Esophagus muscularis mucosa (tissue), 4 donors: ENCODE measurements around the gene PHLPP1. TPM values are rescaled to one million over a fixed set of nuclear protein-coding genes. Genes with fewer than 3 reads are reported as not detected.

Source experiments
- DNase-seq: peaks from one replicate; pipeline ENCODE4 v3.0.0-alpha.2; 2017; ENCODE audit errors: extremely low spot score
- H3K27ac ChIP-seq, 4 donors: fragments of 200-600 bp; sonication (generic); replicated peaks in 1 of 4; 1 replicate in 3 of 4; 2 replicates in 1 of 4; pipeline ENCODE4 v1.5.1; 2016 to 2019; ENCODE audit warnings: mild to moderate bottlenecking in 1 of 4
- H3K27me3 ChIP-seq, 4 donors: fragments of 200-600 bp; sonication (generic); one replicate each; pipeline versions ENCODE4 v1.5.1 to v1.6.0; 2016 to 2019
- H3K36me3 ChIP-seq, 4 donors: fragments of 200-600 bp; sonication (generic); one replicate each; pipeline ENCODE4 v1.5.1; 2016 to 2019
- H3K4me1 ChIP-seq, 4 donors: fragments of 200-600 bp; sonication (generic); one replicate each; pipeline ENCODE4 v1.5.1; 2016 to 2019
- H3K4me3 ChIP-seq, 4 donors: fragments of 200-600 bp; sonication (generic); 1 replicate in 2 of 4; 2 replicates in 2 of 4; pipeline ENCODE4 v1.5.1; 2016 to 2019; ENCODE audit warnings: mild to moderate bottlenecking in 4 of 4, moderate library complexity in 1 of 4
- H3K9me3 ChIP-seq, 4 donors: fragments of 200-600 bp; sonication (generic); 1 replicate in 3 of 4; 2 replicates in 1 of 4; pipeline ENCODE4 v1.5.1; 2016 to 2019
- EP300 ChIP-seq: sonication (generic); formaldehyde crosslinking; IDR thresholded peaks from one replicate; pipeline ENCODE4 v1.6.1; 2017; ENCODE audit warnings: antibody characterized with exemption
- POLR2A ChIP-seq: fragments of 450-650 bp; IDR thresholded peaks from one replicate; pipeline ENCODE4 v1.6.1; 2017; ENCODE audit warnings: antibody characterized with exemption, moderate library complexity, mild to moderate bottlenecking, low read depth
- POLR2AphosphoS5 ChIP-seq, 2 donors: sonication (generic); formaldehyde crosslinking; IDR thresholded peaks; one replicate each; pipeline ENCODE4 v1.6.1; 2017; ENCODE audit warnings: antibody characterized with exemption in 2 of 2
- WGBS: methylation state at CpG from one replicate; pipeline ENCODE4 v1.1.5; 2018; 5-methylcytosine and 5-hydroxymethylcytosine counted together
- intact Hi-C: fragments of 100-400 bp; cut with DNase I; formaldehyde crosslinking; loops from one replicate; pipeline ENCODE4 v1.15.1; 2023
- total RNA-seq, 4 donors: library from RNA; depleted of rRNA; stranded (reverse); fragments of >200 nt; gene quantifications; one replicate each; pipeline versions ENCODE4 v1.1.0 to v1.2.1, GENCODE V29; 2016
- TF ChIP-seq, protein P1 (sequence below), 3 experiments: fragments of 200-600 bp in 2 of 3; fragments of 450-650 bp in 1 of 3; sonication (generic) in 2 of 3; IDR thresholded peaks; one replicate each; pipeline ENCODE4 v1.5.1; 2017 to 2019; ENCODE audit warnings: antibody characterized with exemption in 3 of 3, mild to moderate bottlenecking in 2 of 3, moderate library complexity in 1 of 3

PHLPP1 gene
- total RNA-seq, 4 donors from 2014 or later, result 11.6 to 23.0 (median 17.3) TPM

DNA sequence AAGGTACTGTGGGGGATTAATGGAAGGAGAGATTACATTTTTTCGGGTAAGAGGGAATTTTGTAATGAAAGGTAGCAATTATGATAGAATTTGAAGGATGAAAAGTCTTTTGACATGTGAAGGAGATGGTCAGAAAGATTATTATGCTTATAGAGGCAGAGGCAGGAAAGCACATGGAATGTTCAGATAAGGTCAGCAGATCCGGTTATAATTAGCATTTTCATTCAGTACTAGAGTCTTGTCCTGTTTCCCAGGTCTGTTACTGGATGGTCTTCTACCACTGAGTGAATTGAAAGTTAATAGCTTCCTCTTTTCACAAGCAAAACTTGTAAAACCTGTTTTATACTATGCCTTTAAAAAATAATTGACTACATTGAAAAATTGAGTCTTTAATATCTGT is 116.9 kb downstream of the PHLPP1 start:
- 61% methylated on average over 2 of the region's 2 CpGs for WGBS
- Histone ChIP-seq H3K36me3 (peaks cover 0 to 12% (median 8%) of the 10 kb centered on the region in 4 donors), H3K27me3 (no peaks in the 10 kb centered on the region), H3K4me3 (no peak overlapping the region), H3K9me3 (no peaks in the 10 kb centered on the region), H3K27ac (no peak overlapping the region), H3K4me1 (peaks cover 12 to 21% (median 16%) of the 10 kb centered on the region in 4 donors)
- no peak for DNase-seq
- intact Hi-C loops, result no loop called here
- no peak for TF ChIP-seq EP300
- TF ChIP-seq POLR2A, result no peak

DNA sequence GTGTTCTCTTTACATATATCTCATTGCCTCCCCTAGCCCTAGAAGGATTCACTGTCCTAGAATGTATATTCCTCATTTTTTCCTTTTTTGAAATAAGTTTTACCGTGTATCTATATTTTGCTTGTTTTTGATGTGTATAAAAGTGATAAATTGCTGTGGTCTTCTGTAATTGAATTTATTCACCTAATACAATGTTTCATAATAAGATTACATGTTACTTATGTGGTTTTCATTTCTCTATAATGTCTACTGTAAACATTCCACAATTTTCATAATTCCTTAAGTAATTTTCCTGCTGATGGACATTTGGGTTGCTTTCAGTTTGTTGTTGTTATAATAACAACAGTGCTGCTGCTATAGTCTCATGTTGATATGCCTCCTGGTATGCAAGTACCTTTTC is 118.2 kb downstream of the PHLPP1 start:
- intact Hi-C loops, result no loop called here
- 89% methylated on average over 1 of the region's 1 CpG for WGBS

DNA sequence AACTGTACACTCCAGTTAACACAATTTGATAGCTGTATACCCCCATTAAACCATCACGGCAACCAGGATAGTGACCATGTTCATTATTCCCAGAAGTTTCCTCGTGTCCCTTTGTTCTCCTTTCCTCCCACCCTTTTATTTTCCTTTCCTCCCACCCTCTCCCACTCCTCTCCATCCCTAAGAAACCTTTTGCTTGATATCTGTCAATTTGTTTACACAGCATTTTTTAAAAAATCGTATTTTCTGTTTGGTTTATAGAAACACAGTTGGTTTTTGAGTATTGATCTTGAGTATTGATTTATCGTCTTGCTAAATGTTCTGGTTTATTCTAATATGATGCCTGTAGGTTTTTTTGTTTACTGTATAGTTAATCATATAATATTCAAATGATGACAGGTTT is 119.4 kb downstream of the PHLPP1 start:
- 88% methylated on average over 4 of the region's 4 CpGs for WGBS
- peaks cover 0 to 12% (median 8%) of the 10 kb centered on the region in 4 donors for H3K36me3 ChIP-seq
- H3K9me3 ChIP-seq, result no peaks in the 10 kb centered on the region
- no peak overlapping the region for H3K27ac ChIP-seq
- no peaks in the 10 kb centered on the region for H3K27me3 ChIP-seq
- no peak overlapping the region for H3K4me3 ChIP-seq
- intact Hi-C loops, result no loop called here
- peaks cover 5 to 9% (median 8%) of the 10 kb centered on the region in 4 donors for H3K4me1 ChIP-seq
- TF ChIP-seq EP300, result no peak
- TF ChIP-seq, protein P1, sequence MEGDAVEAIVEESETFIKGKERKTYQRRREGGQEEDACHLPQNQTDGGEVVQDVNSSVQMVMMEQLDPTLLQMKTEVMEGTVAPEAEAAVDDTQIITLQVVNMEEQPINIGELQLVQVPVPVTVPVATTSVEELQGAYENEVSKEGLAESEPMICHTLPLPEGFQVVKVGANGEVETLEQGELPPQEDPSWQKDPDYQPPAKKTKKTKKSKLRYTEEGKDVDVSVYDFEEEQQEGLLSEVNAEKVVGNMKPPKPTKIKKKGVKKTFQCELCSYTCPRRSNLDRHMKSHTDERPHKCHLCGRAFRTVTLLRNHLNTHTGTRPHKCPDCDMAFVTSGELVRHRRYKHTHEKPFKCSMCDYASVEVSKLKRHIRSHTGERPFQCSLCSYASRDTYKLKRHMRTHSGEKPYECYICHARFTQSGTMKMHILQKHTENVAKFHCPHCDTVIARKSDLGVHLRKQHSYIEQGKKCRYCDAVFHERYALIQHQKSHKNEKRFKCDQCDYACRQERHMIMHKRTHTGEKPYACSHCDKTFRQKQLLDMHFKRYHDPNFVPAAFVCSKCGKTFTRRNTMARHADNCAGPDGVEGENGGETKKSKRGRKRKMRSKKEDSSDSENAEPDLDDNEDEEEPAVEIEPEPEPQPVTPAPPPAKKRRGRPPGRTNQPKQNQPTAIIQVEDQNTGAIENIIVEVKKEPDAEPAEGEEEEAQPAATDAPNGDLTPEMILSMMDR (IDR thresholded peaks at IDR 0.05), result no peak
- no peak for TF ChIP-seq POLR2A
- TF ChIP-seq POLR2AphosphoS5 (IDR thresholded peaks at IDR 0.05), result no peak
- DNase-seq, result no peak

More for the DNA sequence above, 118.2 kb downstream of the PHLPP1 start:
- peaks cover 5 to 9% (median 8%) of the 10 kb centered on the region in 4 donors for H3K4me1 ChIP-seq
- DNase-seq, result no peak
- H3K9me3 ChIP-seq, result no peaks in the 10 kb centered on the region
- no peak overlapping the region for H3K4me3 ChIP-seq
- H3K27ac ChIP-seq, result no peak overlapping the region
- peaks cover 0 to 12% (median 8%) of the 10 kb centered on the region in 4 donors for H3K36me3 ChIP-seq
- no peaks in the 10 kb centered on the region for H3K27me3 ChIP-seq
- TF ChIP-seq POLR2AphosphoS5 (IDR thresholded peaks at IDR 0.05) (no peak), POLR2A (no peak), EP300 (no peak)
- TF ChIP-seq, protein P1 (IDR thresholded peaks at IDR 0.05), result no peak

DNA sequence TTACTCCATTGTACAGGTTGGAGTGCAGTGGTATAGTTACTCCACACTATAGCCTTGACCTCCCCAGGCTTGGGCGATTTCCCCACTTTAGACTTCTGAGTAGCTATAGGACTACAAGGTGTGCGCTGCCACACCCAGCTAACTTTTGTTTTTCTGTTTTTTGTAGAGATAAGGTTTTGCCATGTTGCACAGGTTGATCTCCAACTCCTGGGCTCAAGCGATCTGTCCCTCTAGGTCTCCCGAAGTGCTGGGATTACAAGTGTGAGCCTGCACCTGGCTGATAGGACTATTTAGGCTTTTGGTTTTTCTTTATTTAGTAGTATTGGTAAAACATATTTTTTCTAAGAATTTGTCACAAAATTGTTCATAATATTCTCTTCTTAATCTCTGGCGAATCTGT is 121.7 kb downstream of the PHLPP1 start:
- Histone ChIP-seq H3K27me3 (no peaks in the 10 kb centered on the region), H3K36me3 (no peaks in the 10 kb centered on the region), H3K4me1 (peaks cover 3 to 8% (median 5%) of the 10 kb centered on the region in 4 donors), H3K9me3 (no peaks in the 10 kb centered on the region), H3K27ac (no peak overlapping the region), H3K4me3 (no peak overlapping the region)
- intact Hi-C loops, result no loop called here
- TF ChIP-seq, protein P1 (IDR thresholded peaks at IDR 0.05), result no peak
- TF ChIP-seq EP300, result no peak
- TF ChIP-seq POLR2AphosphoS5 (IDR thresholded peaks at IDR 0.05), result no peak
- TF ChIP-seq POLR2A, result no peak
- WGBS, result 98% methylated on average over 5 of the region's 5 CpGs
- no peak for DNase-seq

DNA sequence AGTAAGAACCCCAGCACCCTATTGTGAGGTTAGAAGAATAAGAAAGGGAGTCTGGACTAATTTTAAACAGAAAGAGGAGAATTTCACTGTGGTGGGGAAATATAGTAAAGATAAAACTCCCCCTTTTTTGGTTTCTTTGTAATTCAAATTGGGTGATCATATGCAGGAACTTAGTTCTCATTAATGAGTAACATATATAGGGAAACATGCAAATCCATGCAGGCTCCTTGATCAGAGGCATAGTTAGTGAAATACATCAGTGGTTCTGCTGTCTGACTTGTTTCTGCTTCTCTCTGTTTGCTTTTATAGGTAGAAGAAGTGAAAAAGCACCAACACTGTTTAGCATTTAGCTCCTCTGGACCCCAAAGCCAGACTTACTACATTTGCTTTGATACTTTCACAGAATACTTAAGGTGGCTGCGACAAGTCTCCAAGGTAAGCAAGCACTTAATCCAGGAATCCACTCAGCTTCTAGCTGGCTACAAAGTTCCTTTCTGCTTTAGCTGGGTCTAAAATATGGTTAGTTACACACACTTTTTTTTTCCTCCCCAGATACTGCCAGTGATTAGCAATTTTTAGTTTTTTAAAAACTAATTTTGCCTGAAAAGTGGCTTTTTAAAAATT is 123.2 kb downstream of the PHLPP1 start:
- H3K36me3 ChIP-seq, result no peaks in the 10 kb centered on the region
- intact Hi-C loops, result no loop called here
- 100% methylated on average over 1 of the region's 1 CpG for WGBS

More for the DNA sequence above, 123.2 kb downstream of the PHLPP1 start:
- Histone ChIP-seq H3K9me3 (no peaks in the 10 kb centered on the region), H3K4me3 (no peak overlapping the region), H3K27ac (no peak overlapping the region), H3K27me3 (no peaks in the 10 kb centered on the region), H3K4me1 (peaks cover 0 to 4% (median 0%) of the 10 kb centered on the region in 4 donors)
- DNase-seq, result no peak
- TF ChIP-seq, protein P1 (IDR thresholded peaks at IDR 0.05), result no peak
- TF ChIP-seq POLR2A (no peak), EP300 (no peak), POLR2AphosphoS5 (IDR thresholded peaks at IDR 0.05) (no peak)
